GM19452 (cell line): ENCODE results near the gene FBXW5.

ENCODE experiments used
- ATAC-seq: cut with Tn5 transposase; IDR thresholded peaks from one replicate; pipeline ENCODE4 v1.9.1; 2021; ENCODE audit not compliant: unreplicated experiment

The FBXW5 gene

DNA sequence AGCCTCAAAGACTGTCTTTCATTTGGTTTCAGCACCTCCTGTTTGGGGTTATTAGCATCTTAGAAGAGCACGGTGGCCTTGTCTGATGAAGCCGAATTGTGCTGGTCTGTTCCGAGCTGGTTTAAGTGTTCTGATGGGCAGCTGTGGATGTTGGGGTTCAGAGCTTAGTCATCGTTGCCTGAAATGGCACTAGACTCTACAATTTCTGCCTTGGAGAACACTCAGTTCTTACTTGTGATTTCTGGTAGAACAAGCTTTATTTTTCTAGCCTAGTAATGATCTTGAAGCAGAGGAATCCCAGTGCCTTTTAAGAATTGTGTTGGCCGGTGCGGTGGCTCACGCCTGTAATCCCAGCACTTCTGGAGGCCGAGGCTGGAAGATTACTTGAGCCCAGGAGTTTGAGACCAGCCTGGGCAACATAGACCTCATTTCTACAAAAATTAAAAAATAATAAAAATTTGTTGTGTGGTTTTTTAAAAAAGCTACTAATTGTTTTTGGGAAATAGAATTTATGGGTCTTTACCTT is 7.8 kb downstream of the FBXW5 start:
- ATAC-seq: no peak

DNA sequence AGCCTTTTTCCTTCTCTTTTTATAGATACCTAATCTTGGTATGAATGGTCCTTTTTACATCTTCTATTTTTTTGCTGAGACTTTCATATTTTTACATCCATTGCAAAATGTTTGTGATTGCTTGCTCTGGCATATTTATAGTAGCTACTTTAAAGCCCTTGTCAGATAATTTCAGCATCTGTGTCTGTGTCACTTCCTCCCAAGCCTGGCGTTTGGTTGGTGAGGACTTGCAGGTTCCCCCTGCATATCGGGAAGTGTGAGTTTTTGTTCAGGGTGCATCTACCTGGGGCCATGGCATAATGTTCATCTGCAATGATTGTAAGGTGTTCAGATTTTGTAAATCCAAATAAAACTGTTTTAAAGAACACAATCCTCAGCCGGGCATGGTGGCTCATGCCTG is 8.9 kb downstream of the FBXW5 start:
- ATAC-seq: no peak

DNA sequence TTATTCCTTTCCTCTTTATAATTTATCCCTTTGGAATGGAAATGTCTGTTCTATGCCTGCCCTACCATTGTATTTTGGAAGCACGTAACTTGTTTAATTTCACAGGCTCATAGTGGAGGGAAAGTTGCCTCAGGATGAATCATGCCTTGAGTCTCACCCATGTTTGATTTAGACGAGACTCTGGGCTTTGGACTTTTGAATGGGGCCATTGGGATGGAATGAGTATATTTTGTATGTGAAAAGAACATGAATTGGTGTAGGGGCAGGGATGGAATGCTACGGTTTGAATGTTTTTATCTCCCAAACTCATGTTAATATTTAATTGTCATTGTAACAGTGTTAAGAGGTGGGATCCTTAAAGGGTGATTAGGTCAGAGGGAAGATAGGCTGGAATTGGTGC is 10.3 kb downstream of the FBXW5 start:
- ATAC-seq: no peak

DNA sequence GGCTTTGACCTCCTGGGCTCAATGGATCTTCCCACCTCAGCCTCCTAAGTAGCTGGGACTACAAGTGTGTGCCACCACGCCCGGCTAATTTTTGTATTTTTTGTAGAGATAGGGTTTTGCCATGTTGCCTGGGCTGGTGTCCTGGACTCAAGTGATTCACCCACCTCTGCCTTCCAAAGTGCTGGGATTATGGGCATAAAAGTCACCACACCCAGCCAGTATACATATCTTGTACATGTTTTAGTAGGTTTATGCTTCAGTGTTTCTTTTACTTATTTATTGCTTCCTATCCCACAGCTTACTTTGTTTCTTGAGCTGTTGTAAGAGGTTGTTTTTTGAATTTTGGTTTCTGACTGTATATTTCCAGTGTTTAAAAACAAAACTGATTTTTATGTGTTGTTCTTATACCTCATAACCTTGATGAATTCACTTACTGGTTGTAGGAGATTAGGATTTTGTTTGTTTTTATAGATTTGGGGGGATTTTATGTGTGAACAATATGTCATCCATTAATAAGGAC is 12.9 kb downstream of the FBXW5 start:
- no peak for ATAC-seq

DNA sequence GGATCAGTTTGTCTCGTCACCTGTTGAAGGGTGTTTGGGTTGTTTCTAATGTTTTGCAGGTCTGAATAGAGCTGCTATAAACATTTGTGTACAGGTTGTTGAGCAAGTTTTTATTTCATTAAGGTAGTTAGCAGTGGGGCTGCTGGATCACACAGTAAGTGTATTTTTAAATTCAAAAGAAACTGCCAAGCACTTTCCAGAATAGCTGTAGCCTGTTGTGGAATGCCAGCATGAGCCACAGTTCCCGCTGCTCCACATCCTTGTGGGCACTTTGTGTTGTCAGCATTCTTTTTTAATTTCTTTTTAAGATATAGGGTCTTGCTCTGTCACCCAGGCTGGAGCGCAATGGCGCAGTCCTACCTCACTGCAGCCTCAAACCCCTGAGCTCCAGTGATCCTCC is 14.5 kb downstream of the FBXW5 start:
- ATAC-seq: no peak

DNA sequence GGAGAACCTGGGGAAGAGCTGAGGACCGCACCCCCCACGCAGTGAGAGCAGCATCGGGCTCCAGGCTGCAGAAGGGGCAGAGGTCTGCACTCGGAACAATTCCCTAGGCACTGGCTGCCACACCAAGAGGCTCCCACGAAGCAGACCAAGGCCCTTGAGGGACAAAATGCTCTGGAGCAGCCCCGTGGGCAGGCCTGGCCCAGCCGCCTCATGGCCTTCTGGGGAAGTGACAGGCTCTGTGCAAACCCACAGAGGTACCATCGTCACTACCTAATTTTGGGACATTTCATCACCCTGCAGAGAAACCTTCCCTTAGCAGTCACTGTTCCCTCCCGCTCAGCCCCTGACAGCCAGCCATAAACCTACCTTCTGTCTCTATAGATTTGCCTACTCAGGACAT is 15.9 kb downstream of the FBXW5 start:
- ATAC-seq: no peak

DNA sequence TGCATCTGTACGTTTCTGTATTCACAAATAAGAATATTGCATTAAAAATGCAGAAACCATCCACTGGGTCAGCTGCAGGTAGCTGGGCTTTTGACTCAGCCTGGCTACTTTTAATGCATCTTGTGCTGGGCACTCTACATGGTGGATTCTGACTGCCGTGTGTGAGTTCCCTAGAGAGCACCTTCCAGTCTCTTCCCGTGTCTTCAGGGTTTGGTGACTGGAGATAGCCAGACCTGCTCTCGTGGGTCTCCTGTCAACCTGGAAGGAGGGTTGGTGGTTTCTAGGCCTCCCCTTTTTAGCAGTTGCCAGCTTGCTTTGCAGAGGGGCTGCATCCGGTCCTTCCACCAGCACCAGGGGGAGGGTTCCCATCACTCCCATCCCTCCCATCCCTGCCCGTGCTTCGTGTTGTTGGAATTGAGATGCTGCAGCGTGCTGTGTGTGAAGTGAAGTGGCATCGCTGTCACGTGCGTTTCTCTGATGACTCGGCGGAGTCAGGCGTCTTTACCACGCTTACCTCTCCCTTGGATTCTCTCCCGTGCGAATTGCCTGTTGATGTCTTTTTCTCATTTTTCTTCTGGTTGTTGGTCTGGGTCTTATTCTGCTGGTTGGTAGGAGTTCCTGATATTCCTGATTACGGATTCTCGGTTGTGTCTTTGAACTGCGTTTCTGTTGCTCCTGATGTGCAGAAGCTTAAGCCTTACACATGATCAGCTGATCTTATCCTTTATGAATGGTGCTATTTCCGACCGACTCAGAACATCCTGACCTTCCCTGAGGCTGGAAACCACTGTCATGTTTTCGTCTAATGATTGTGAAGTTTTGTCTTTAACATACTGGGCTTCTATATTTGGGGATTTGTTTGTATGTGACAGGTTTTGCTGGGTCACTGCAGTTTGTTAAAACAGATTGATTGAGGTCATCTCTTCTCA is 16.9 kb downstream of the FBXW5 start:
- no peak for ATAC-seq

DNA sequence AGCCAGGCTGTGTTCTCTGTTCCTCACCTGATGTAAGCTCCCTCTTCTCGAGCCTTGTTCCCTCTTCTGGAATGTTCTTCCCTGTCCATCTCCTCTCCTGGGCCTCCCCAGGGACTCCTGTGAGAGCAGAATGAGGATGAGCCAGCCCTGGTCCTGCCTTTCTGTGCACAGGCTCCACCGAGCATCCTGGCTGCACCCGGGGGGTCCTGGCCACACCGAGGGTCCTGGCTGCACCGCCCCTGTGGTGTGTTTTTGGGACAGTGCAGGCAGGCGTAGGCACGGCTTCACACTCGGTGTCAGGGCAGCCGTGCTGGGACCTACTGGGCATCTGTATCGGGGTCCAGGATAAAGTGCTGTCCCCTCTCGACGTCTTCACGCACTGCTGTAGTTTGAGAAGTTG is 17.8 kb downstream of the FBXW5 start:
- ATAC-seq: no peak

DNA sequence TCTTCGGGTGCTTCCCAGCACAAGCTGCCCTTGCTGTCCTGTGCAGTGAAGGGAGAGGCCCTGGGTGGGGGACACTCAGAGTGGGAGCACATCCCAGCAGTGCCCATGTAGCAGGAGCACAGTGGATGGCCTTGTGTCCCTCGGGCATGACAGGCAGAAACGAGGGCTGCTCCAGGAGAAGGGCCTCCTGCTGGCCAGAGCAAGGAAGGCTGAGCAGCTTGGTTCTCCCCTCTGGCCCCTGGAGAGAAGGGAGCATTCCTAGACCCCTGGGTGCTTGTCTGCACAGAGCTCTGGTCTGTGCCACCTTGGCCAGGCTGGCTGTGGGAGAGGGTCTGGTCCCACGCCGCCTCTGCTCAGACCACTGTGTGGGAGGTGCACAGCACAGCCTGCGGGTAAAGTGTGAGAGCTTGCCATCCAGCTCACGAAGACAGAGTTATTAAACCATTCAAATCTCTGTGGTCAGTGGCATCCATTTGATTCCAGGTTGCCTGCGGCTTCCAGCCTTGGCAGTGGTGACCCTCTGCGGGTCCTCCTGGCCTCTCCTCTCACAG is 18.3 kb downstream of the FBXW5 start:
- ATAC-seq: no peak

DNA sequence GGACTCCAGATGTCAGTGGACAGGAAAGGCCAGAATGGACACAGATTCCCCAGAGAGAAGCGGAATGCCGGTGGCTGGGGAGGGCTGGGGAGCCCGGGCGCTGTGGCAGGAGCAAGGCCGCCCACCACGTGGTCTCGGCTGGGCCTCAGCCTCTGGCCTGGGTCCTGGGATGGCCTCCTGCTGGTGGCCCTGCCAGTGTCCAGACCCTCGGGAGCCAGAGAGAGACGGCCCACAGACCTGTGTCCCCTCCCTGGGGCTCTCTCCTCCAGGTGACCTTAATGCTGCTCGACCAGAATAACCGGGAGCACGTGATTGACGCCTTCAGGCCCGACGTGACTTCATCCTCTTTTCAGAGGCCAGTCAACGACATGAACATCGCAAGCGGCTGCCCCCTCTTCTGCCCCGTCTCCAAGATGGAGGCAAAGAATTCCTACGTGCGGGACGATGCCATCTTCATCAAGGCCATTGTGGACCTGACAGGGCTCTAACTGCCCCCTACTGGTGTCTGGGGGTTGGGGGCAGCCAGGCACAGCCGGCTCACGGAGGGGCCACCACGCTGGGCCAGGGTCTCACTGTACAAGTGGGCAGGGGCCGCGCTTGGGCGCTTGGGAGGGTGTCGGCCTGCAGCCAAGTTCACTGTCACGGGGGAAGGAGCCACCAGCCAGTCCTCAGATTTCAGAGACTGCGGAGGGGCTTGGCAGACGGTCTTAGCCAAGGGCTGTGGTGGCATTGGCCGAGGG is 19.0 kb downstream of the FBXW5 start:
- no peak for ATAC-seq

DNA sequence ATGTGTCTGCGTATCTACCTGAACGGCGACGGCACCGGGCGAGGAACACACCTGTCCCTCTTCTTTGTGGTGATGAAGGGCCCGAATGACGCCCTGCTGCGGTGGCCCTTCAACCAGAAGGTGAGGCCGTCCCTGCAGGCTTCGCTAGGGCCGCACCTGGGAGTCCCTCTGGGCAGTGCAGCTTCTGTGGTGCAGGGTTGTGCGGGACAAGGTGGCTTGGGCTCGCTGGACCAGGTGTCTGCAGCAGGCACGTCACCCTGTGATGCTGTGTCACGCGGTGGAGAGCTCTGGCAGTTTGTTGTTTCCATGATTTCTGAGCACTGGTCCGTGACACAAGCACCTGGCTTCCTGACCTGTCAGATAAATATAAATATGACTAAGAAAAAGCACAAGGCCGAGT is 20.7 kb downstream of the FBXW5 start:
- ATAC-seq: no peak

DNA sequence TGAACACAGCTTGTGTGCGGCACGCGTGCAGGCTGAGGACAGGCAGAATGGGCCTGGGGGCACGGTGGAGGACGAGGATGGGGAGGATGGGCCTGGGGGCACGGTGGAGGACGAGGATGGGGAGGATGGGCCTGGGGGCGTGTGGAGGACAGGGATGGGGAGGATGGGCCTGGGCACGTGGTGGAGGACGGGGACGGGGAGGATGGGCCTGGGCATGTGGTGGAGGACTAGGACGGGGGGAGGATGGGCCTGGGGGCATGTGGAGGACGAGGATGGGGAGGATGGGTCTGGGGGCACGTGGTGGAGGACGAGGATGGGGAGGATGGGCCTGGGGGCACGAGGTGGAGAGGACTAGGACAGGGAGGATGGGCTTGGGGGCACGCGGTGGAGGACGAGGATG is 22.0 kb downstream of the FBXW5 start:
- ATAC-seq: no peak

DNA sequence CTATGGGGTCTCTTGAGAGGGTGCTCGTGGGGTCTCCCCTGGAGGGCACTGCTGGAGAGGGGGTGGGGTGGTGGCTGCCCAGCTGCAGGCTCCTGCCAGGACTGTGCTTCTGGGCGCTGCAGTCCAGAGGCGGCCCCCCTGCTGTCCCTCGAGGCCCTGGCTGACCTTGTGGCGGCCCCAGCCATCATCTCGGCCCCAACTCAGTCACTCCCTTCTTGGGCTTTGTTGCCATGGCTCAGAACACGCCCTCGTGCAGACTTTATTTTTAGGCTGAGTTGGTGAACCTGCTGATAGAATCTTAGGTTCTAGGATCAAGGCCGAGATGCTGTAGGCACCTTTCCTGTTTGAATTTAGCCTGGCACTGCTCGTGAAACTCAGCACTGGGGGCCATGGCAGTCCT is 22.8 kb downstream of the FBXW5 start:
- ATAC-seq: no peak

DNA sequence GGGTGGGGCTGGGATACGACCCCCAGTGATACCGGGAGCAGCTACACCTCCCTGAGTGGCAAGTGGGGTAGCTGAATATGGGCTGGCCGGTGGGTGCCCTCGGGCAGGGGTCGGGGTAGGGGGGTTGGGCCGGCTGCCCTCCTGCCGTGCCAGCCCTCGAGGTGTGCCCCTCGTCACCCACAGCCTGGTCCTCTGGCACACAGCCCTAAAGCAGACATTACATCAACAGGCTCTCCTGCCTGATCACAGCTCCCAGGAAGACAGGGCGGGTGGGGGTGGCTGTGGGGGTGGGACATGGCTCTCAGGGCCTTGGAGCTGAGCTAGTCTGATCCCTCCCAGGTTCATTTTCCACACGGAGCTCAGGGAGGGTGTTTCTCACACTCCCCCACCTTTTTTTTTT is 23.2 kb downstream of the FBXW5 start:
- no peak for ATAC-seq

DNA sequence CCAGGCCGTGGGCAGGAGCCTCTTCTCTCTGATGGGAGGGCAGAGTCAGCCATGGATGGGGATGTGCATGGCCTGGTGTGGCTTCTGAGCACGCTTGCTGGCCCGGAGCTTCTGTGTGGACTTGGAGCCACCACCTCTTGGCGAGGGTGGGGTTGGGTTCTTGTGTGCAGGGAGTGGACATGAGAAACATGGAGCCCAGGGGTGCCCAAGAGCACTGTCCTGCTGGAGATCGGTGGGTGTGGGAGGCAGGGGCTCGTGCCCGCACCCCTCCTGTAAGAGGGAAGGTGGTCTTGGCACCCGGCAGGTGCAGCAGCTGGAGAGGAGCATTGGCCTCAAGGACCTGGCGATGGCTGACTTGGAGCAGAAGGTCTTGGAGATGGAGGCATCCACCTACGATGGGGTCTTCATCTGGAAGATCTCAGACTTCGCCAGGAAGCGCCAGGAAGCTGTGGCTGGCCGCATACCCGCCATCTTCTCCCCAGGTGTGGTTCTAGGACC is 23.8 kb downstream of the FBXW5 start:
- no peak for ATAC-seq

DNA sequence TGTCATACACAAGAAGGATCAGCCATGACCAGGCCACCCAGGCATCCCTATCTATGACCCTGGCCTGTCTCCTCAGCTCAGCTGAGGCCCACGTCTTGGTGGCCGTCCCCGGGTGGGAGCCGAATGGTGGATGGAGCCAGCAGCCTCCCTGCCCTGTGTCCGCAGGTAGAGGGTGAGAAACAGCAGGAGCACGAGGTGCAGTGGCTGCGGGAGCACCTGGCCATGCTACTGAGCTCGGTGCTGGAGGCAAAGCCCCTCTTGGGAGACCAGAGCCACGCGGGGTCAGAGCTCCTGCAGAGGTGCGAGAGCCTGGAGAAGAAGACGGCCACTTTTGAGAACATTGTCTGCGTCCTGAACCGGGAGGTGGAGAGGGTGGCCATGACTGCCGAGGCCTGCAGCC is 24.5 kb downstream of the FBXW5 start:
- ATAC-seq: no peak

DNA sequence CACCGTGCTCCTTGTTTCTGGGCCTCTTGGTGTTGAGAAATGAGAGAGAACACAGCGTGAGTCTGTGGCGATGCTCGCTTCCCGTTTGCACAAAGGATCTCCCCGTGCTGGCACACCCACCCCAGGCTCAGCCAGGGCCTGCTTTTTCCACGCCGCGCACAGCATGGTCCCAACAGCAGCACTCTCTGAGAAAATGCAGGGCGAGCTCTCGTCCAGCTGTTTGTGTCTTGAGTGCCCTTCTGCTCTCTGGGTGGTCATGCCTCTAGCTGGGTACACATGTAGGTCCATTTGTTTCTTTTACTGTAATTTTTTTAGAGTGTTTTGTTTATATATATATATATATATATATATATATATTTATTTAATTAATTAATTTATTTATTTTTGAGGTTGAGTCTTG is 26.6 kb downstream of the FBXW5 start:
- ATAC-seq: no peak

DNA sequence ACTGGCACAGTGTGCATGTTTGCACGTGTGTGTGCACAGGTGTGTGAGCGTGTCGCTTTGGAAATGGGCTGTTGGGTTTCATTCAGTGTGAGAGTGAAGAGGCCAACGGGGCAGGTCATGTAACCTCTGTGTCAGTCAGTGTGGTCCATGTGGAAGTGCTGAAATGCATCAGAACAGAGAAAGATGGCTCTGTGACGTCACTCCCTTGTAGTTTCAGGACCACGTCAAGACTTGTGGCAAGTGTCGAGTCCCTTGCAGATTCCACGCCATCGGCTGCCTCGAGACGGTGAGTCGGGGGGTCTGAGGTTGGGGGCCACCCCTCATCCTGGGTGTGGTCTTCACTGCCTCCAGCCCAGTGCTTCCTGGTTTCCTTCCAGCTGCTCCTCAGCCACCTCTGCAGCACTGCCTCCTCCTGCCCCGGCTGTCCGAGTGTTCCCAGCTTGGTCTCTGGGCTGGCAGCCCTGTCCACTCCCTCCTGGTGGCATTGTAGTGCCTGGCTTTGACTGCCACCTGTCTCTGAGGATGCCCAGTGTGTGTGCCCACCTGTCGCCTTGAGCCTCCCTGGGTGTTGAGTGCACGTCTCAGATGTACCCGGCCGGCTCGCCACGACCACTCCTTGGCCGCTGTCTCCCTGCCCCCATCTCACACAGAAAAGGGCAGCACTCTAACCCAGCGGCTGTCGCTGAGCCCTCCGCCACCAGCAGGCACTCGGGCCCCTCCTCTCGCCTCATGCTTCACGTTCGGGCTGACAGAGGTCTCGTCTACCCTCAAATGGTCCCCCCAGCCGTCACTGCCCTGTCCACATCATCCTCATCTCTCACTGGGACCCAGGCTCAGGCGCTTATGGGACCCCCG is 28.0 kb downstream of the FBXW5 start:
- ATAC-seq: no peak

DNA sequence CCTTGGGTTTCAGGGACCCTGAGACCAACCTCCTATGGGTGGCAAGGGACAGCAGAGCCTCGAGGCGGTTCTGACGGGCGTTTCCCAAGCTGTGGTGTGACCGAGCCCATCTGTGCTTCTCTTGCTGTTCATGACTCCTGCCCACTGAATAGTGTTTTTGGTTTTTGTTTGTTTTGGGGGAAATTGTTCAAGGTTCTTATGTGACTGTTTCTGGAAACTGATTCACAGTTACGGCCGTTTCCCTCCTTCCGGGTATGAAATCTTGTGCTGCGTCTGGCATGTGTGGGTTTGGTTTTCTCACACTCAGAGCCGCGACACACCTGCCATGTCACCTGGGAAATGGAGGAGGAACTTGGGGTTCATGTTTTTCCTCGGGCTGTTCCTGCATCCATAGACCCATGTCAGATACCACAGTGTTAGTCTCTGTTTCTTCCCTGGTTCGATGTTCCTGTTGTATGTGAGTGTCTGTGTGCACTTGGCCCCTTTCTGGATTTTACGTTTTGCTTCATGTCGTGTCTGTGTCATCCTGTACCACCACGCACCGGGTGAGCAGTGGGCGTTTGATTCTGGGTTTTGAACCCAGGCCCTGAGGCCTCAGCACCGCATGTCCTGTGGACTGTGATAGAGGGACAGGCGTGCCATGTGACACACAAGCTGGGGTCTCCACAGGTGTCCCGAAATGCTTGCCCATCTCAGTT is 28.8 kb downstream of the FBXW5 start:
- ATAC-seq: no peak
